D341Med (cell line): ENCODE data around the gene CEP170B.
"Not testable (repeated sequence)": the region's sequence is repeated elsewhere in the genome, so short reads cannot be mapped to it uniquely, and the experiment has no call there.

Source experiments
- DNase-seq: peaks from one replicate; pipeline ENCODE4 v3.0.0; 2012; ENCODE audit warnings: low spot score

The CEP170B gene

DNA sequence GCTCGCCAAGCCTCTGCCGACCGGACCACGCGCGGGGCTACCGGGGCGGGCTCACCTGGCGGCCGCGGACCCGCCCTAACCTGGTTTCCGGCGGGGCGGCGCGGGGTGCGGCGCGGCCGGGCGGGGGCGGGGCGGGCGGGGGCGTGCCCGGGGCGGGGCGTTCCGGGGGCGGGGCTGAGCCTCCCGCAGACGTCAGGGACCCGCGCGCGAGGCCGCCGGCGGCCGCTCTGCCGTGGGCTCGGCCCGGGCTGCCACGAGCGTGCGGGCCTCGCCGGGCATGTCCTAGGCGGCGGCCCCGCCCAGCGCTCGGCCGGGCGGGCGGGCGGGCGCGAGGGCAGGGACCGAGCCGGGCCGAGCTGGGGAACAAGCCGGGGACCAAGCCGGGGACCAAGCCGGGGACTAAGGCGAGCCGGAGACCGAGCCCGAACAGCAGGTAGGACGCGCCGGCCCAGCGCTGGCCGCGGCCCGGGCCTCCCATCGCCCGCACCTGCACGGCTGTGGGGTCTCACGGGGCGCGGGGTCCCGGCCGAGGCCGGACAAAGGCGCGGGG lies at the start of gene CEP170B:
Gene CEP170B (plus strand): TSS at position 188 of the 550 bp plus-strand sequence. CDS start 3,183 bp downstream, outside the sequence.
- DNase-seq: peak; percentile 96

DNA sequence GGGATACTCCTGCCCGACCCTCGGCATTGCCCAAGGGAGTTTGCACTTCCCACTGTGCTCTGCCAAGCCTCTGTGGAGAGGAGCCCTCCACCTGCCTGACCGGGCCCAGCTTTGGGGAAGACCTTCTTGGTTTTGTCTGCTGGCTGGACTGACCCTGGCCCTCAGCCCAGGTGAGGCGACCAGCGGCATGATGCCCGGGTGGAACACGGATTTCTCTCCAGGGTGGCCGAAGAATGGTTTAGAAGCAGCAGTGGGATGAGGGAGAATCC lies 48.5 kb upstream of the CEP170B start:
- DNase-seq: no peak

DNA sequence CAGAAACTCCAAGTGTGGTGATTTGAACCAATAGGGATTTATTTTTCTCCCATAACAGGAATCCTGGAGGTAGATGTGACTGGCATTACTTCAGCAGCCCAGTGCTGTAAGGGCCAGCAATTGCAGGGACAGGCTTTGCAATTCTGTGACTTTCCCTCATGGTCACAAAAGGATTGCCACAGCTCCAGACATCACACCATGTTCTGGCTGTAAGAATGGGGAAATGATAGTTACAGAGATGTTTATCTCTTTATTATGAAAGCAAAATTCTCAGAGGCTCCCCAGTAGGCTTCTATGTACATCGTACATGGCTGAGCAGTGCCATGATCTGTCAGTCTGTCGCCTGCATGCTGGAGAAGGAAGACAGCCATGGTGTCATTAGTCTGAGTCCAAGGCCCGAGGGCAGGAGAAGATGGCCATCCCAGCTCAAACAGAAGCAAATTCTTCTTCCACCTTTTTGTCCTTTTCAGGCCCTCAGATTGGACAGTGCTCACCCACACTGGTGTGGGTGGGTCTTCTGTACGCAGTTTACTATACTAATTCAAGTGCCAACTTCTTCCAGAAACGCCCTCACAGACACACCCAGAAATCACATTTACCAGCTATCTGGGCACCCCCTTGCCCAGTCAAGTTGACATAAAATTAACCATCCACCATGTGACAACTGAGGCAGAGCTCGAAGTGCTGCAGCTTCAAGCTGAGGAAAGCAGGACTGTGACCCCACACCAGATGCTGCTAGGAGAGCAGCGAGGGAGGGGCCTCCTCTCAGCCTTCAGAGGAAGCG lies 46.9 kb upstream of the CEP170B start:
- no peak for DNase-seq

DNA sequence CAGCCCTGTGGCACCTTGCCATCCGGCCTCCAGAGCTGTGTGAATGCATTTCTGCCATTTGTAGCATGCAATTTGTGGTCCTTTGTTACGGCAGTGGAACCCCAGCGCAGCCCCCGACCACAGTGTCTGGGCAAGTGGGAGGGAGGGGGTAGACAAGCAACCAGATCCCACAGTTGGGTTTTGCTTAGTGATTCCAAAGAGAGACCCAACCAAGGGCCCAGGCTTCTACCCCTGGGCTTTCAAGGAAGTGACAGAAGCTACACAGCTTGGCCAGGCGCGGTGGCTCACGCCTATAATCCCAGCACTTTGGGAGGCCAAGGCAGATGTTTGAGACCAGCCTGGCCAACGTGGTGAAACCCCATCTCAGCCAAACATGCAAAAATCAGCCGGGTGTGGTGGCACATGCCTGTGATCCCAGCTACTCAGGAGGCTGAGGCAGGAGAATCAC lies 46.3 kb upstream of the CEP170B start:
- no peak for DNase-seq

DNA sequence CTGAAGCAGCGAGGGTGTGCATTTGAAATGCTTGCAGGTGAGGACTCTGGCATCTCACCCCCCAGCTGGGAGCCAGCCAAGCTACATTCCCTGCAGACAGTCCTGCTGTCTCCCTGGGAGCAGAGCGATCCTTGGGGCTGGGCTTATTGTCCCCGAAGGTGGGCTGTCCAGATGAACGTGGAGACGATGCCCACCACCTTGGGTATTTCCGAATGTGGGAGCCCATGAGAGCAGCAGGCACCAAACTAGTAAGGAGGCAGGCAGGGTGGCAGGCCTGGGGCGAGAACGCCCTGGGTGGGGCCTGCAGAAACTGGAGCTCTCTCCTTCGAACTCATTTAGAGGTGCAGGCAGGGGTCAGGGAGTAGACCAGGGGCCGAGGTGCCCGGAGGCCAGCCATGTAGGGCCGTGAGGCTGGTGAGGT lies 45.7 kb upstream of the CEP170B start:
- no peak for DNase-seq

DNA sequence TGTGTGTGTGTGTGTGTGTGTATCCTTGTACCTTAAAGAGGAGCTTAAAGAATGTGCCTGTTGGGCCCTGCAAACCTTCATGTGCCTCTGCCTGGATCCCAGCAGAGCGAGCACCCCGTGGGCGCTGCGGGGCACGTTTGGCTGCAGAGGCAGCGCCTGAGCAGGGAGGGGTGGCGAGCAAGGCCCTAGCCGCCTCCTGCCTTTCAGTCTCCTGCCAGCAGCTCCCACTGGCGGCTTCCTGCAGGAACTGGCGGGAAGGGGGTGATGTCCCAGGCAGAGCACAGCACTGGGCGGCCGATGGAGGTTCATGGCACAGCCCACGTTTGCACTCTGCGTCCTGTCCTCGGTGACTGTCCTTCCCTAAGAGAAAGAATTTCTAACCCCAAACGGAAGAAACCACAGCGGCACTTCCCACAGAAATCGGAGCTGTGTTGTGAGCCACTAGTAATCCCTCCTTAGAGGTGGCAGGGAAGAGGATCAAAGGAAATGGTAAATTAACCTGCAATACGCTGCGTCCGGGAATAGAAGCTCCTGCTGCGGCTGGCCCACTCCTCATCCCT lies 44.3 kb upstream of the CEP170B start:
- DNase-seq: peak; percentile 64

DNA sequence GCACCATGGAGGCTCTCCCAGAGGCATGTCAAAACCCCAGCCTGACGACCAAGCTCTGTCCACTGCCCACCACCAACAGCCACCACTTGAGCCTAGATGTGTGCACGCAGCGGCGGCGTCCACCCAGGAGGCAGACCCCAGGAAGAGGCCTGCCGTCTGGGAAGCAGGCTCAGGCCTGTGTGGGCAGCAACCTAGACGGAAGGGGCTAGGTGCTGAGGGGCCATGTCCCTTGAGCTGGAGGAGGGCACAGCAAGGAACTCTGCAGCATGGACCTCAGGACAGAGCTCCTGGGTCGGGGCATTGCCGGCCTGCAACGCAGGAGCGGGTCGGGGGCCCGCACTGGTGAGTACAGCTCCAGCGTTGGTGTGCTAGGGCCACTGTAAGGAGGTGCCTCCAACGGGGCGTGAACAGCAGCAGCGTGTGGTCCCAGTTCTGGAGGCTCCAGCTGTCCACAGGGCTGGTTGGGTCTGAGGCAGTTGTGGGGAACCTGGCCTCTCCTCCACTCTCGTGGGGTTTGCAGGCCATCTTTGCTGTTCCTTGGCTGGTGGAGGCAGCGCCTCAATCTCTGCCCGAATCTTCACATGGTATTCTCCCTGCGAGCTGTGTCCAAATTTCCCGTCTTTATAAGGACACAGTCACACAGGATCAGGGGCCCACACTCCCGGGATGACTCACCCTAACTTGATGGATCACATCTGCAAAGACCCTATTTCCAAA lies 43.7 kb upstream of the CEP170B start:
- no peak for DNase-seq

DNA sequence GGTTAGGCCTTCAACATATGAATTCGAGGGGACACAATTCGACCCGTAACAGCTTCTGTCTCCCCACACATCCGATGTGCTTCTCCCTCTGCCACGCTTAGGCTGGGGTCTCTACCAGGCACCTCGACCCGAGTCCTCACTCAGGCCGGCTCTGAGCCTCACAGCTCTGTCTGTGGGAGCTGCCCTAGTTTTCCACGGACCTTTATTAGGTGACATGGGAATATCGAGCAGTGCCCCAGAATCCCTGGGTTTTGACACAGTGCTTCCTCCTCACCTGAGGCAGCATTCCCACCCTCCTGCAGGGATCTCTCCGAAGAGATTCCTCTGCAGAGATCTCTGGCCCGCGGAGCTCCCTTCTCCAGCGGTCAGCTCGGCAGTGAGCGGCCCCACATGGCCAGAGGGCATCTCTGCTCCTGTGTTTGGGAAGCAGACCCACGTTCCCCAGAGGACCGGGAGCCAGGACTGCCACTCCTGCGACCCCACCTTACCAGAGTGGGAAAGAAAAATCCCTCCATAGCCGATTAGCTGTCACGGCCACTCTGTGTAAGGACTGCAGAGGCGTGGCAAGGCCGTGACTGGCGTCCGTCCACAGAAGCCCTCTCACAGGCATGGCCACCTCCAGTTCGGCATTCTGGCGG lies 43.0 kb upstream of the CEP170B start:
- no peak for DNase-seq

DNA sequence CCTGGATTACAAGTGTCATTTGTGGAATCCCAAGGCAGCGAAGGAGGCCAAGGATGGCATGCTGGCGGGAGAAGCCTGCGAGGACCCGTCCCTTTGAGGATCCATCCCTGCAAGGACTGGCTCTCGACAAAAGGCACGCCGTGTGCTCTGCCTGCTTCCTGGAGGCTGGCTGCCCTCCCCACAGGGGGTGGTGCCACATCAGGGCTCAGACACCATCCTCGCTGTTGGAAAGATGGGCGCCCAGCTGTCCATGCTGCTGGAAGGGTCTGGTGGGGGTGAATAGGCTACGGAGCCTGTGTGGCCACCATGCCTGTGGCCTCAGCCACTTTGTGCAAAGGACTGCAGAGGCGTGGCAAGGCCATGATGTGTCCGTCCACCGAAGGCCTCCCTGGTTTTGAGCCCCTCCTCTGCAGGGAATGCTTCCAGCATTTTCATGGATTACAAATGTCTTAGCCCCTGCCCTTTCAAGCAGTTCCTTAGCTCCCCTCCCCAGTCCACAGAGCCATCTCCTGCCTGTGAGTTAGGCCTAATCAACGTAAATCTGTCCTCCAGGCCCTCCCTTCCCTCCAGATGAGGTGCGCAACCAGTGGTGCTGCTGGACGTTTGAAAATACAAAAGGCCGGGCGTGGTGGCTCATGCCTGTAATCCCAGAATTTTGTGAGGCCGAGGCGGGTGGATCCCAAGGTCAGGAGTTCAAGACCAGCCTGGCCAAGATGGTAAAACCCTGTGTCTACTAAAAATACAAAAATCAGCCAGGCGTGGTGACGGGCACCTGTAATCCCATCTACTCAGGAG lies 42.0 kb upstream of the CEP170B start:
- DNase-seq: no peak

DNA sequence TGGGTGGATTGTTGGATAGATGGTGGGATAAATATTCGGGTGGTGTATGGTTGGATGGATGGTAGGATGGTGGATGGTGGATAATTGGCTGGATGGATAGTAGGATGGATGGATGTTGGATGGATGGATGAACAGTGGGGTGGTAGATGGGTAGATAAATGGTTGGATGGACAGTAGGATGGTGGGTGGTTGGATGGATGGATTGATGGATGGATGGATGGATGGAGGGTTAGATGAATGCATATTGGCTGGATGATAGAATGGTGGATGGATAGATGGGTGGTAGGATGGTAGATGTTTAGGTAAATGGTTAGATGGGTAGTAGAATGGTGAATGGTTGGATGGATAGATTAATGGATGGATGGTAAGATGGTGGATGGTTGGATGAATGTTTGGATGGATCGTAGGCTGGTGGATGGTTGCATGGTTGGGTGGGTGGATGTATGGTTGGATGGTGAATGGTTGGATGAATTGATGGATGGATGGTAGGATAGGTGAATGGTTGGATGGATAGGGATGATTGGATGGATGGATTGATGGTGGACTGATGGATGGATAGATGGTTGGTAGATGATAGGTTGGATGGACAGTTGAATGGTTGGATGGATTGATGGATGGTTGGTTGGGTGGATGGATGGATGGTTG lies 40.6 kb upstream of the CEP170B start:
- DNase-seq: no peak

DNA sequence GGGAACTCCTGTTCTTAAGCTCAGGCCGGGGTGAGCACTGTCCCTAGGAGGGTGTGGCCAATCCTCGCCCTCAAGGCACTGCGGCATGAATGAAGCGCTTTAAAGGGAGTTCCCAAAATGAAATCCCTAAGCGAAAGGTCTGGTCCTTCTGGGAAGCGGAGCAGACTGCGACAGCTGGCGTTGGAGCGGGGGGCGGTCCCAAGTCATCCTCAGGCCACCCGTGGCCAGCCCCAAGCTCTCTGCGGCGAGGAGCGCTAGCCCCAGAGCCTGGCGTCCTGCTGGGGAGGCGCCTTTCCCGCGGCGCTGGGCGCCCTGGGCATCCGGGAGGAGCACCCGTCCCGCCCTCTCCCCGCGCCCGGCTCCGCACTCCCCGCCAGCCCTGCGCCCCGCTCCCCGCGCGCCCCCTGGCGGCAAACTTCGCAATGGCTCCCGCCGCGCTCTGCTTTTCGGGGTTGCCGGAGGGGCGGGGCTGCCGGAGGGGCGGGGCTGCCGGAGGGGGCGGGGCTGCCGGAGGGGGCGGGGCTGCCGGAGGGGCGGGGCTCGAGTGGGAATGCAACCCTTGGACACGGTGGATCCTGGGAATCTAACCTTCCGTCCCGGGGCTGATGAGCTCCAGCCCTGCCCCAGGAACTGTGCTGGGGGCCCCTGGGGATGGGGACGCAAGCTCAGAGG lies 38.7 kb upstream of the CEP170B start:
- peak; percentile 97 for DNase-seq

DNA sequence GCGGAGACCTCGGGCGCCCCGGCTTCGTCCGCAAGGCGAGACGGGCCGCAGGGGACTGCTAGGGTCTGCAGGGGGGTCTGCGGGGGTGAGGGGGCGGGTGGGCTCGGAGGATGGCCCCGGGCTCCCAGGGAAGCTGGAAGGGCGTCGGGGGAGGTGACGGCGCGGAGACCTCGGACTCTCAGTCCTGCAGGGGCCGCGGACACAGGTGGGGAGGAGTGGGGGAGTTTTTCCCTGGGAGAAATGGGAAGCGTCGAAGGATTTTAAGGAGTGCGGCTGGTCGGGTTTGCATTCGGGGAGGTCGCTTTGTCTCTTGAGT lies 38.2 kb upstream of the CEP170B start:
- no peak for DNase-seq

DNA sequence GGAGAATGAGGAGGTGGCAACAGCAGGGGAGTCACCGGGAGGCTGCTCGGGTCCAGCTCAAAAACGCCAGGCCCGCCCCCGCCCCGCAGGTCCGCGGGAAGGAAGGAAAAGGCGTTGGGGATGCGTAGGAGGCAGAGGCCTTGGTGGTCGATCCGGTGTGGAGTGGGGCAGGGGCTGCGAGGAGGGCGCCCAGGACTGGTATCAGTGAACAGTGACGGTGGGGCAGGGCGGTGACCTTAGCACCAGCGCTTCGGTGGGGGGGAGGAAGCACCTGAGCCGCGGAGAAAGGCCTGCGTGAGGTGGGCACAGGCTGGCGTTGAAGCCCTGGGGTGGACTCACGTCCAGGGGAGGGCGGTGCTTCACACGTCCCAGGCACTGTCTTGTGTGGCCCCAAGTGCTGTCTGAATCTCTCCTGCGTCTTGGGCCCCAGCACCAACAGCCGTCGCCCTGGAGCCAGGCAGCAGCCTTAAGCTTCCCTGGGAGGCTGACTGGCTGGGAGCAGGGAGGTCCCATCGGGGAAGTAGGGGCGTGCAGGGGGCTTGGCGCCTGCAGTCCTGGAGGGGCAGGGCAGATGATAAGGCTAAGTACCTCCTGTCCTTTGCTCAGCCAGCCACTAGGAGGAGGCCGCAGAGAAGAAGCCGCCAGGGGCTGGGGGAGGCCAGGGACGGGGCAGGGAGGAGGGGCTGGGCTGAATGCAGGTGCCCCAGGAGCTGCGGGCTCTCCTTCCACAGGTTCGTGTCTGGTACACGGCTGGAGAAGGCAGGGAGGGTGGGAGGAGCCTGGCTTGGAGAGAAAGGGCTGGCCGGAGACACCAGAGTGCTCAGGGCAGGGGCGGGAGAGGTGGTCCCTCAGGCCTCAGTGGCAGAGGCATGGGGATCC lies 37.7 kb upstream of the CEP170B start:
- peak; percentile 83 for DNase-seq

DNA sequence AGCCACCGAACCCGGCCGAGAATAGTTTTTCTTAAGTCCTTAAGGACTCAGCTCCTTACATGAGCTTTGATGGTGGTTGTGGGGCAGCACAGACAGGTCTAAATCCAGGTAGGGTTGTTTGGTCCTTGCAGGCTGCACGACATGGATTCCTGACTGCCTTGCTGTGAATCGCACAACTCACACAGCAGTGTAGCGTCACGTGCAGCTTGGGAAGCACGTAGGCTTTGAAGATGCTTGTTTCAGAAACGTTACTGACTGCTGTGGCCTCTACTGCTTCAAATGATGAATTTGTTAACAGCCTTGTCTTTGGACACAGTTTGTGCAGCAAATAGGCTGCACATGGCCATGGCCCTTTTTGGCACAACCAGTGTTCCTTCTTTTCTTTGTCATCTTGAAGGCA lies 34.3 kb upstream of the CEP170B start:
- no peak for DNase-seq

DNA sequence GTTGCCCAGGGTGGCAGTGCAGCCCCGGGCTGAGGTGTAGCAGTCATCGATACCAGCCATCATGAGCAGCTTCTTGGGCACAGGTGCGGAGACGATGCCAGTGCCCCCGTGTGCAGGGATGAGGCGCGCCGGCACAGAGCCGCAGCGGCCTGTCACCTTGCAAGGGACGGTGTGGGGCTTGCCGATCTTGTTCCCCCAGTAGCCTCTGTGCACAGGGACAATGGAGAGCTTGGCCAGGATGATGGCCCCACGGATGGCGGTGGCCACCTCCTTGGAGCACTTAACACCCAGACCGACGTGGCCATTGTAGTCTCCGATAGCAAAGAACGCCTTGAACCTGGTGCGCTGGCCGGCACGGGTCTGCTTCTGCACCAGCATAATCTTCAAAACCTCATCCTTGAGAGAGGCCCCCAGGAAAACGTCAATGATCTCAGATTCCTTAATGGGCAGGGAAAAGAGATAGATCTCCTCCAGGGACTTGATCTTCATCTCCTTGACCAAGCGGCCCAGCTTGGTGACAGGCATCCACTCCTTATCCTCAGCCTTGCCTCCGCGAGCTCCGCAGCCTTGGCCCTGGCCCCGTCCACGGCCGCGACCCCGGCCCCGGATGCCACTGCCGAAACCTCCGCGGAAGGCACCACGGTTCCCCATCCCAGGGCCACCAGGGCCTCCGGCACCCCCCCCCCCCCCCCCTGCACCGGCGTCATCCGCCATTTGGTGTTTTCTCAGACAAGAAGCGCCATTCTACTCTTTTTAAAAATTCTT lies 28.7 kb upstream of the CEP170B start:
- DNase-seq: not testable (repeated sequence)

DNA sequence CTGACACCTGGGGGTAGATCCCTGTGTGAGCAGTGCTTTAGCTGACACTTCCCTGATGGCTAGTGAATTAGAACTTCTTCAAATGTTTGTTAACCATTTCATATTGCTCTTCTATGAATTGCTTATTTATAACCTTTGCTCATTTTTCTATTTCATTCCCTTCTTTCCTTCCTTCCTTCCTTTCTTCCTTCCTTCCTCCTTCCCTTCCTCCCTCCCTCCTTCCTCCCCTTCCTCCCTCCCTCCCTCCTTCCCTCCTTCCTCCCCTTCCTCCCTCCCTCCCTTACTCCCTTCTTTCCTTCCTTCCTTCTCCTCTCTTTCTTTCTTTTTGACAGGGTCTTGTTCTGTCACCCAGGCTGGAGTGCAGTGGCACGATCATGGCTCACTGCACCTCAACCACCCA lies 23.3 kb upstream of the CEP170B start:
- DNase-seq: no peak

DNA sequence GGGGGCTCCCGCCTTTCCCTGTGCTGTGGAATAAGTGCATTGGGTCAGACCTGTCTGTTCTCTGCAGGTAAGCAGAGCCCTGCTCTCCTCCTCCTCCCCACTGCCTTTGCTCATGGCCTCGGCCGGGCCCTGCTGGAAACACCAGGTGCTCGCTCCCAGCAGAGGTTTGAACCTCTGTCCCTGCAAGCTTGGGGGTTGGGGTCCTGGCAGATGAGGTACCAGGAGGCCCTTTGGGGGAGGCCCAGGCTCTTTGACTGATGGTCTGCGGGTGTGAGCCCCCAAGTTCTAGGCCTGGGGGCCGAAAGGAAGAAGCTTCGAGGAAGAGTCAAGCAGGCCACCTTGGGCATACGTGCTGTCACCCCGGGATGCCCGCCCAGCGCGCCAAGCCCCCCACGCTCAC lies 22.1 kb upstream of the CEP170B start:
- no peak for DNase-seq

DNA sequence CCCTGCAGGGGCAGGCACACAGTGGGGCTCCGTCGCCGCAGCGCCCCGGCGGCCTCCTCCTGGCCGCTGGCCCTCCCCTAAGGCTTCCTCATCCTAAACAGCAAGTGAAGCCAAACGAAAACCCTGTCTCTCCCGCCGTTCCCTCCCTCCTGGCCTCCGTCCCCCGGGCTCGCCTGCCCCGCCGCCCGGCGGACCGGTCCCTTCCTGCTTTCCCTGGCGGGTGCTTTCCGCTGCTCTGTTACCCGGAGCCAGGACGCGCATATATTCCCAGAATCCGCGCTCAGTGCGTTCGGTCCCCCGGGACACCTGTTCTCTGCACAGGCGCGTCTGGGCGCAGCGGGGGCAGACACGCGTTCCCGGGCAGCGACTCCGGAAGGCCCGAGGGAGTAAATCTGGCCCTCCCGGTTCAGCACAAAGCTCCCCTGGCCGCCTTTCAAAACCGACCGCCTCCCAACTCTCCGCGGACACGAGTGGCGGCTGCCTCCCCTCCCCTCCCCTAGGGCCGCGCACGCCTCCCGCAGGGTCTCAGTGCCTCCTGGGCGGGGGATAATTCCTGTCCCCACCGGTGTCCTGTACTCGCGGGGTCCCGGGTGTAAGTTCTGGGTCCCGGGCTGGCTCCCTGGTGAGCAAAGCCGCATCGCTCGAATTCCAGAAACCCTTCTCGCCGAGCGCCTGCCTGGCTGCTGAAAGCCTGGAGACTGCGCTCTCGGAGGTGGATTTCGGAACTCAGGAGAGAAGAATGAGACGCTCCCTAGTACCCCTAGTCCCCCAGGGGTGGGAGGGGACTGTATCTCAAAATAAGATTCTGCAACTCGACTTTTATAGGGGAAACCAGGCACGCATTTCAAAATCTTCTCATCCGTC lies 21.4 kb upstream of the CEP170B start:
- no peak for DNase-seq
